Measurements from ENCODE around the gene GNG12.

GNG12 gene

GRCh38 chr1:67832737-67833601, at the start of gene GNG12:
TSS of gene GNG12 (minus strand) at chr1:67833467. CDS start at chr1:67707686, 125,781 bp downstream.
- no peak for DNase-seq (ENCODE audit: low read depth)

DNA sequence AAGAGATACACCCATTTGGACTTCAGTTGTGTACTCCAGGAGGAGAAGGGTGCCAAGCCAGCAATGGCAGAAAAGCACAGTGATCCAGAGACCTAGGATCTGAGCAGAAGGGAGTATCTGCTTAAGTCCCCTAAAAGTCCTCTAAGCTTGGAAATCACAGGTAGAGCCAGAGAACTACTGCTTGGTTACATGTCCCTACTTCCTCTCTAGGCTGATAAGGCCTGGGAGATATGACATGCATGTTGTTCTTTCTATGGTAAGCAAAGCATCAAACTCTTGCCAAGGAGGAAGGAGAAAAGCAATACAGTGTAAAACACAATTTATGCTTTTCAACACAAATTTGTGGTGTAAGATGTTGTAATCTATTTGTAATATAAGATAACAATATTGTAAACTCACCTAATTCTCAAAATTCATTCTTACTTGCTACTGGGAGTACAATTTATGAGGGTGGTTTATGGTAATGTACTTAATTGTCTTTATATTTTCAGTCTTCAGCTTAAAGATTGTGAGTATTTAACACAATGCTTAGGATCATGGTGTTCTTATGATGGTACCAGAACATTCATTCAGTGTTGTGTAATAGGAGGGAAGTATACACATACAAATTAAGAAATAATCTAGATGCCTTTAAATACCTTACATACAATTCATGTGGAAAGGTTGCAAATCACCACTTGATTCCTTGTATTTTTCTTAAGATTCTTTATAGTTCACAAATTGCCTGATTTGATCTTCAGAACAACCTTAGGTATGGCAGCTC, 49.1 kb upstream of the GNG12 start:
- DNase-seq (ENCODE audit: low read depth): no peak

DNA sequence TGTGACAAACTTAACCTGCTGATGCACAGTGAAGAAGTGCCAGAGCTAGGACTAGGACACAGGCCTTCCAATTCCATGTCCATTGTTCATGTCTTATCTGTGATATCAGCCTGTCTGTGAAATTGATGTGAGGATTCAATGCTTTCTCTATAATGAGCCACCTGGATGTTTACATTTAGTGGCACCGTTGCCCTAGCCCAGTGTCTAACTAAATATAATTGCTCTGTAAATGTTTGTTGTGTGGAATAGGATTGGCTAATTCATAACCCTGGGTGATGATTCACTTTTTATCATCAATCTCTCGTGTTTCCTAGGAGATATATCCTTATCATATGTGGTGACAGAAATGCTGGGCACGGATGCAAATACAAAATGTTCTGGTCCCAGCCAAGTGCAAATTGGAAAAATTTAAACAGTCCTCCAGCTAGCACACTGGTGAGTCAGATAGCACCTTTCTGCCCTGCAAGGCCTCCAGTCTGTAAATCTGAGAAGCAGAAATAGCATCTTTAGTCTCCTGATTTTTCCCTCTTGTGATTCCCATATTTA, 46.9 kb upstream of the GNG12 start:
- no peak for DNase-seq (ENCODE audit: low read depth)

DNA sequence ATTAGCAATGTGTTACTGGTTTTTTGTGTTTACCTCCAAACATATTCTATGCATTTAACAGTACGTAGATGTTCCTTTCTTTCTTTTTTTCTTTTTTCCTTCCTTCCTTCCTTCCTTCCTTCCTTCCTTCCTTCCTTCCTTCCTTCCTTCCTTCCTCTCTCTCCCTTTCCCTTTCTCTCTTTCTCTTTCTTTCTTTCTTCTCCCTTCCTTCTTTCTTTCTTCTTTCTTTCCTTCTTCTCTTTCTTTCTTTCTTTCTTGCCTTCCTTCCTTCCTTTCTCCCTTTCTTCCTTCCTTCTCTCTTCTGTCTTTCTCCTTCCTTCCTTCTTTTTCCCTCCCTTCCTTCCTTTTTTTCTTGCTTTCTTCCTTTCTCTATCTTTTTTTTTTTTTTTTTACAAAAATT, 46.2 kb upstream of the GNG12 start:
- no peak for DNase-seq (ENCODE audit: low read depth)

- DNase-seq (ENCODE audit: low read depth): no peak
Observed at GRCh38 chr1:67874501-67875111, 41.3 kb upstream of the GNG12 start.

GRCh38 chr1:67869233-67869632, 36.0 kb upstream of the GNG12 start:
- no peak for DNase-seq (ENCODE audit: low read depth)

DNA sequence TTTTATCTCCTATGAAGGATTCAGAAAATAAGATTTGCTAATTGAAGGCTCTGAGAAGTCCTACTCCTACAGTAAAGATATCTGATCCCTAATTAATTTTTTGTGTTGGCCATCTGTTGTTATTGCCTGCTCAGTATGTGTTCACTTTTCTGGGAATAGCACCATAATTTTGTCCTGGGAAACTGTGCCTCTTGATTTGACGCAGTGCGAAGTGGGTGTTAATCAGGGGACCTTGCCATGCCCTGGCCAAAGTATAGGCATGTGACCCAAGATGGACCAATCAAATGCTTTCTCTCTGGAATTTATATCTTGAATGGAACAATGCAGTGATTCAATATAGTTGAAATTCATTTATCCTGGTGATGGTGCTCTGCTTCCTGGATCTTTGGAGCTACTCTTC, 30.4 kb upstream of the GNG12 start:
- no peak for DNase-seq (ENCODE audit: low read depth)

GRCh38 chr1:67862685-67863084, 29.4 kb upstream of the GNG12 start:
- DNase-seq (ENCODE audit: low read depth): no peak

DNA sequence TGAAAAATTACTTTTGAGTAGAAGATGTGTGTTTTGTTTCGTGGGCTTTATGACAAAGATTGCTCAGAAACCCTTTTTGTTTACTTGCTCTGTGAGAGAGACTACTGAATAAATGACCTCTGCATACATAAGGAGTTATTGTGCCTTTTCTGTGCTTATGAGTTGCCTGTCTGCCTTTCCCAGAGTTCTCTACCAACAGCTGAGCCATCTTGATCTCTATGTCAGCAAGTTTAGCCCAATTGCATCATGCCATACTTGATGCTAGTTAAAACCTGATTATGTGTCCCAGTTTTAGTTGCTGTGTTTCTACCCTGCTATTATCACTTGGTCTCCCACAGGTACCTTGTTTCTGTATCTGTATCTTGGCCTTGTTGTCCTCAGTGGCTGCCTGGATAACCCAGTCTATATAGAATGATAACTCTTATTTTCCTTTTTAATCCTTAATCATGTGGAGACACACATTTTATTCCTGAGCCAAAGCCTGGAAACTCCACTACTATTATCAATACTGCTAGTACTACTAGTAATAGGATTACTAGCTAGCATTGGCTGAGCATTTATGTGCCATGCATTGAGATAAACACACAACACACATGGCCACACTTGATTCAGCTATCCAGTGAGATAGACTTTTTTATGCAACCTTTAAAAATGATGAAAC, 28.7 kb upstream of the GNG12 start:
- no peak for DNase-seq (ENCODE audit: low read depth)

DNA sequence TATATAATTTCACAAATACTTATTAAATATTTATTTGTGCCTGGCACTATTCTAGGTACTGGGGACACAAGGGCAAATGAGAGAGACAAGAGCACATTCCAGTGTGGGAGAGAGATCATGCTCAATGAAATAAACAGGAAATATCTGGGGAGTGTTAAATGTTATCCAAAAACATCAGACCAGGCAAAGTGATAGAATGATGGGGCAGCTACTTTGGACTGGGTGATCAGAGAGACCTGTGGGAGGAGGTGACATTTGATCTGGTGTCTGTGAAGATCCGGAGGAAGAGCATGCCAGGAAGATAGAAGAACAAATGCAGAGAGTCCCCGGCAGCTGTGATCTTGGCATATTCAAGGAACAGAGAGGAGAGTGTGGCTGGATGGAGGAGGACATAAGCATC, 27.5 kb upstream of the GNG12 start:
- DNase-seq (ENCODE audit: low read depth): no peak

DNA sequence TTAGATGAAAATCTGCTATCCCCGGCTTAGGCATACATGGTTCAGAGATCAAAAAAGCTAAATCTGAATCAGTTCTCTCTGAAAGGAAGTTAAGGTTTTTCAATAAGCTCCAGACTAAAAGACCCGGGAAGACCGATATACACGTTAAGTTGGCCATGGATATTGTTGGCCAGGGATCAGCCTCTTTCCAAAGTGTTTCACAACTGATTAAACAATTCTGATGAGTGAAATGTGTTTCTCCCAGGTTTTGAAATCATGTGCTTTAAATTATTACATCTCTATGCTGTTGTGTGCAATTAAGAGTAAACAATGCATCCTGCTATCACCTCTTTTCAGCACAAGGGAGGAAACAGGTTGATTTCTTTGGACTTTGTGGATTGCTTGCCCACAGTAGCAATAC, 23.7 kb upstream of the GNG12 start:
- no peak for DNase-seq (ENCODE audit: low read depth)

GRCh38 chr1:67855961-67856360, 22.7 kb upstream of the GNG12 start:
- no peak for DNase-seq (ENCODE audit: low read depth)

DNA sequence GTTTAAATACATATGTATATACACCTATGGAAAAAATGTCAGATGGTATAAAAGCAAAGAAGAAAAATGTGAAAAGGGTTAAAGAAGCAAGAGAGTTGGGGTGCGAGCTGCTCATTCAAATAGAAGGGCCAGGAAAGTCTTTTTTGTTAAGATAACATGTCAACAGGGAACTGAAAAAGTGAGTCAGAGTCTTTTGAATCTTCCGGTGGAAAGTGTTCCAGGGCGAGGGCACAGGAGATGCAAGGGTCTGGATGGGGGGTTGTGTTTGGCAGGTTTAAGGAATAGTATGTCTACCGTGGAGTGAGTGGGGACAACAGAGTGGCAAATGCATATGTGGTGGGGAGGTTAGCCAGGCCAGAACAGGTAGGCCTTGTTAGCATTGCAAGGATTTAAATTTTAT, 22.2 kb upstream of the GNG12 start:
- no peak for DNase-seq (ENCODE audit: low read depth)

DNA sequence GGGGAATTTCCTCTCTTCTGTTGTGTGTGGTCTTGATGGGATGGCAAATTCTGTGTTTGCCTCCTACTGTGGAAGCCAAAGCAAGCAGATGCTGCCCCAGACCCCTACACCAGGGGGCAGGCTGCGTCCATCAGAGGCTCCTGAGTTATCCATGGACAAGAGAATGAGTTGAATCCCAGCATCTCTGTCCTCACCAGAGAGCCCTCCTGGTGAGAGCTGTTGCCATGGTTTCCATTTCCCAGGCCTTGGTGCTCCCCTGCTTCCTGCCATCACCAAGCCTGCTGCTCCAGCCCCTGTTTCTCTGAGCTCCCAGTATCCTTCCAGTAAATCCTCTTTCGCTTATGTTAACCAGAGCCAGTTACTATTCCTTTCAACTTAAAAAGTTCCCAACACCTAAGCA, 20.4 kb upstream of the GNG12 start:
- DNase-seq (ENCODE audit: low read depth): no peak

GRCh38 chr1:67851800-67852199, 18.5 kb upstream of the GNG12 start:
- no peak for DNase-seq (ENCODE audit: low read depth)

- no peak for DNase-seq (ENCODE audit: low read depth)
Observed at GRCh38 chr1:67850611-67851075, 17.4 kb upstream of the GNG12 start.

DNA sequence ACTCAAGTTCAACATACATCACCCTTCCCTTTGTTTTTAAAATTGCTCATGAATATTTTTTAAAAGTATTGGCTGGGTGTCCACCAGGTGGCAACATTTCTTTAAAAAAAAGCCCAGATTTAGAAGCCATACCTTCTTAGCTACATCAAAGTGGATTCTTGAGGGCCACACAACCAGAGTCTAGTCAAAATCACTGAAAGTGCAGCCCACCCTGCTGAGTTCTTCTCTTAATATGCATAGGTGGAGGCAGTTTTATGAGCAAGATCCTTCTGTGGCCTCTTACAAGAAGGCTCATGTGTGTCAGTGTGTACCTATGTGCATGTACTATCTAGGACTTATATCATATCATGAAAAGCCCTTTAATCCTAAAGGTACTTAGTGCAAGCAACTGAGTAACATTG, 16.9 kb upstream of the GNG12 start:
- no peak for DNase-seq (ENCODE audit: low read depth)

- no peak for DNase-seq (ENCODE audit: low read depth)
Observed at GRCh38 chr1:67847466-67847865, 14.2 kb upstream of the GNG12 start.

GRCh38 chr1:67846538-67846937, 13.3 kb upstream of the GNG12 start:
- DNase-seq (ENCODE audit: low read depth): no peak

DNA sequence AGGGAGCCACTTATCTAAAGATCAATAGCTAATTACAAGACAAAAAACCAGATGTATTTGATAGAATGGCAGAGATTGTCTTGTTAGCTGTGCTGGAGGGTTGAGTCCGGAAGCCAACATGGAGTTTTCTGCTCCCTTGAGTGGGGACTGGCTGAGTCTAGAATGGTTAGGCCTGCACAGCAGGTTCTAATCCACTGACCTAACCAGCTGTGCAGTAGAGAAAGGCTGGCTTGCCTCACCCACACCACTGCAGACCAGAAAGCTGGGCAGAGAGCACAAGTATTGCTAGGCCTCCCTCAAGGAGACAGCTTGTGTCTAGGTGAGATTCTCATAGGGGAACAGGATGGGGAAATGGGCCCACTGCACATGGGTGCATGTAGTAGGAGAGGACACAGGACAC, 11.7 kb upstream of the GNG12 start:
- no peak for DNase-seq (ENCODE audit: low read depth)

DNA sequence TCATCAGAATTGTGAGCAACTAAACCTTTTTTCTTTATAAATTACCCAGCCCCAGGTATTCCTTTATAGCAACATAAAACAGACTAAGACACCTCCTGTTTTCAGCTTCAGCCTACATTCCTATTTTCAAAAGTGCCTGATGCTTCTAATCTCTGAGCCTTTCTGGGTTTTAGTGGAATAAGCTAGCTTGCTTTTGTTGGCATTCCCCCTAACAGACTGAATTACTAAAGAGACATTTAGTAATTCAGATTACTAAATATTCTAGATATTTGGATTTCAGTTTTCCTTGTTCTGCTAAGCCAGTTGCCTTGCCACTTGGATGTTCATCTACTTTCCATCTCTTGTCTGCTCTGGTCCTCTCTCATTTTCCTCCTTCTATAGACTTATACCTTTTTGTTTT, 10.5 kb upstream of the GNG12 start:
- DNase-seq (ENCODE audit: low read depth): no peak

- DNase-seq (ENCODE audit: low read depth): no peak
Observed at GRCh38 chr1:67843331-67843730, 10.1 kb upstream of the GNG12 start.

All from activated T-cell treated with anti-CD3 and anti-CD28 coated beads for 24 hours (primary cell).